Activated naive CD4-positive, alpha-beta T cell treated with anti-CD3 and anti-CD28 coated beads for 36 hours (primary cell): Measurements from ENCODE around the gene ZNF468. TPM values are rescaled to one million over a fixed set of nuclear protein-coding genes. Genes with fewer than 3 reads are reported as not detected.
"Not testable (repeated sequence)": the region's sequence is repeated elsewhere in the genome, so short reads cannot be mapped to it uniquely, and the experiment has no call there.

Source experiments
- CTCF ChIA-PET: fragments of 350-600 bp; sonication (Branson Sonifier 250); formaldehyde crosslinking; loops from one replicate; lab custom pipeline; 2021; ENCODE audit warnings: antibody characterized with exemption; lab: Charles Lee
- DNase-seq: peaks from one replicate; pipeline ENCODE4 v3.0.0-alpha.2; 2020
- H3K27ac Mint-ChIP-seq: one replicate; pipeline ENCODE4 v1.8.0; 2021; ENCODE audit warnings: mild to moderate bottlenecking, mixed read lengths
- H3K27me3 Mint-ChIP-seq: one replicate; pipeline ENCODE4 v1.8.0; 2021; ENCODE audit warnings: low read depth, mixed read lengths
- H3K36me3 Mint-ChIP-seq: one replicate; pipeline ENCODE4 v1.8.0; 2021; ENCODE audit warnings: low read depth, mixed read lengths
- H3K4me1 Mint-ChIP-seq: one replicate; pipeline ENCODE4 v1.8.0; 2021; ENCODE audit warnings: low read depth, mixed read lengths
- H3K4me3 Mint-ChIP-seq: one replicate; pipeline ENCODE4 v1.8.0; 2021; ENCODE audit warnings: mild to moderate bottlenecking, moderate library complexity, mixed read lengths
- H3K9me3 Mint-ChIP-seq: one replicate; pipeline ENCODE4 v1.8.0; 2021; ENCODE audit warnings: mixed read lengths
- intact Hi-C: fragments of 100-400 bp; cut with micrococcal nuclease; formaldehyde crosslinking; loops from one replicate; pipeline ENCODE4 v1.15.1; 2023
- total RNA-seq, 2 experiments: library from RNA; stranded (reverse); gene quantifications; one replicate each; pipeline ENCODE4 v1.2.3, GENCODE V29; 2021

Gene ZNF468
- total RNA-seq, 2 experiments from 2014 or later = 7.4 to 8.0 TPM

DNA sequence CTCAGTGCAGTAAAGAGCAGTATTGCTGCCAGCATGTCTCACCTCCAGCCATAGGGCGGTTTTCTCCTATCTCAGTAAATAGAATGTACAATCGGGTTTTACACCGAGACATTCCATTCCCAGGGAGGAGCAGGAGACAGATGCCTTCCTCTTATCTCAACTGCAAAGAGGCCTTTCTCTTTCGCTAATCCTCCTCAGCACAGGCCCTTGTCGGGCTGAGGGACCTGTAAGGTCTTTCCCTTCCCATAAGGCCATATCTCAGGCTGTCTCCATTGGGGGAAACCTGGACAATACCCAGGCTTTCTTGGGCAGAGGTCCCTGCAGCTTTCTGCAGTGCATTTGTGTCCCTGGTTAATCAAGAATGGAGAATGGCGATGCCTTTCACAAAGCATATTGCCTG, 15.6 kb upstream of the ZNF468 start:
- H3K4me1 Mint-ChIP-seq, H3K4me3 Mint-ChIP-seq, H3K27ac Mint-ChIP-seq, CTCF ChIA-PET, intact Hi-C loops, H3K27me3 Mint-ChIP-seq, DNase-seq: not testable (repeated sequence)
- Mint-ChIP-seq H3K36me3 (peaks cover 31% of the 10 kb centered on the region), H3K9me3 (peaks cover 55% of the 10 kb centered on the region)

DNA sequence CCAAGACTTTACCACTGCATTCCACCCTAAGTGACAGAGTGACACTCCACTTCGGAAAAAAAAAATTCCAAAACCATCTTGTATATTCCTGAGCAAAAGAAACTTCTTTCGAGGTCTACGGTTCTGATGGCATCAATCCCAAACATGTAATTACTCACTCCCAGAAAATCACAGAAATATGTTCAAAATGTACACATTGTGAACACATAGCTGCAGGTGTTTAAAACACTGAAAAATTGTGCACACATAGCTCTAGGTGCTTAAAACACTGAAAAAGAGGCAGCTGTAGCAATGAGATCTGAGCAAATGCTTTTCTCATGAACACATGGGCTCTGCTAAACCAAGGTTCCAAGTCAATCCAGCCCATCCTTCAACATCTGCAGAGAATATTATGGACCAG, 14.0 kb upstream of the ZNF468 start:
- intact Hi-C loops = no loop called here
- Mint-ChIP-seq H3K27ac (no peak overlapping the region), H3K4me1 (no peaks in the 10 kb centered on the region), H3K27me3 (no peaks in the 10 kb centered on the region), H3K36me3 (peaks cover 23% of the 10 kb centered on the region), H3K9me3 (peaks cover 44% of the 10 kb centered on the region), H3K4me3 (no peak overlapping the region)
- CTCF ChIA-PET = no interaction called here
- DNase-seq = no peak

DNA sequence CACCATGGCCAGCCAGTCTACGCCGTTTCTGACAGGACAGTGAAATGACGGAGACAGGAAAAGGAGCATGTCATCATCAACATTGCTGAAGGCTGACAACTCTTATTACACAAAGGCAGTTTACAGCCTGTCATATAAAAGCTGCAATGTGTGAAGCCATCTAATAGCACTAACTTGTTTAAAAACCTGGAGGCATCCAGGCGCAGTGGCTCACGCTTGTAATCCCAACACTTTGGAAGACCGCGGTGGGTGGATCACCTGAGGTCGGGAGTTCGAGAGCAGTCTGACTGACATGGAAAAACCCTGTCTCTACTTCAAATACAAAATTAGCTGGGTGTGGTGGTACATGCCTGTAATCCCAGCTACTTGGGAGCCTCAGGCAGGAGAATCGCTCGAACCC, 10.6 kb upstream of the ZNF468 start:
- H3K4me1 Mint-ChIP-seq, CTCF ChIA-PET, H3K27ac Mint-ChIP-seq, intact Hi-C loops, DNase-seq, H3K4me3 Mint-ChIP-seq, H3K27me3 Mint-ChIP-seq: not testable (repeated sequence)
- peaks cover 19% of the 10 kb centered on the region for H3K9me3 Mint-ChIP-seq
- H3K36me3 Mint-ChIP-seq = peaks cover 15% of the 10 kb centered on the region

DNA sequence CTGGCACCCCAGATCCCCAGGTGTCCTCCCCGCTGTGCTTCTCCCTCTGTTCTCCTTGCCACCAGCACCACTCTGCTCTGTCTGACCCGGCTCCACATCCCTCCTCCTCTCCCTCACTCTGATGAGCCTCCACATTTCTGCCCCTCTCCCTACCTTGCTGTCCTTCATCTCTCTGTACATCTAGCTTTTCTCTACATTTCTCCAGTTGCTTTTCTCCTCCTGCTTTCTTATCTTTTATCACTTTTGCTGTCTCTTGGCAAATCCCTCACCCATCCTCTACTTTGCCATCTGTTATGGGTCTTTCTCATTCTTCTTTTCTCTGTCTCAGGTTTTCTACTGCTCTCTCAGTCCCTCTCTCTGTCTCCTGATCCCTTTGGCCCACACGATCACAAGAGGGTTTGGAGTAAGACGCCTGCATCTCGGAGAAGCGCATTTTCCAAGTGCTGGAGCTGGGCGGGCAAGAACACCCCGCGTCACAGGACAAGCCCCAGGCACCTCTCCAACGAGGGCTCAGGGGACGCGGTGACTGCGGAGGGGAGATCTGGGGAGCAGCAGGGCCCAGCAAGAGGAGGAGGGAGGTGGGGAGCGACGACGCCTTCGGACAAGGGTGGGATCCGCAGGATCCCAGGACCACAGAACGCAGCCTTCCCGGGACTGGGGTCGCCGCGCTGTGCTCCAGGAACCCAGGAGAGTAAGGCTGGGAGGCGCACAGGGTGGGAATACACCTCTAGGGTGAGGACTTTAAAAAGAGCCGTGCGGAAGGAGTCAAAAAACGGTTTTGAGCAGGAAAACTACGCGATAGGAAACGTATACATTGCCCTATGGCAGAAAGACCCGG, 660 bp downstream of the ZNF468 start:
- CTCF ChIA-PET, H3K9me3 Mint-ChIP-seq, intact Hi-C loops, H3K27me3 Mint-ChIP-seq: not testable (repeated sequence)
- H3K27ac Mint-ChIP-seq = peak overlapping the region; percentile 79
- DNase-seq = peak; percentile 5
- peak overlapping the region; percentile 91 for H3K4me3 Mint-ChIP-seq
- peaks cover 18% of the 10 kb centered on the region for H3K4me1 Mint-ChIP-seq
- H3K36me3 Mint-ChIP-seq = peaks cover 41% of the 10 kb centered on the region

DNA sequence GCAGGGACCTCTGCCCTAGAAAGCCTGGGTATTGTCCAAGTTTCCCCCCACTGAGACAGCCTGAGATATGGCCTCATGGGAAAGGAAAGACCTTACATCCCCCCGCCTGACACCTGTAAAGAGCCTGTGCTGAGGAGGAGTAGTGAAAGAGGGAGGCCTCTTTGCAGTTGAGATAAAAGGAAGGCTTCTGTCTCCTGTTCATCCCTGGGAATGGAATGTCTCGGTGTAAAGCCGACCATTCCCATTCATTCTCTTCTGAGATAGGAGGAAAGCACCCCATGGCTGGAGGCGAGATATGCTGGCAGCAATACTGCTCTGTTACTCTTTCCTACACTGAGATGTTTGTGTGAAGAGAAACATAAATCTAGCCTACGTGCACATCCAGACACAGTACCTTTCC, 10.1 kb downstream of the ZNF468 start:
- intact Hi-C loops, H3K27me3 Mint-ChIP-seq, DNase-seq, CTCF ChIA-PET, H3K4me1 Mint-ChIP-seq, H3K27ac Mint-ChIP-seq, H3K4me3 Mint-ChIP-seq: not testable (repeated sequence)
- peaks cover 50% of the 10 kb centered on the region for H3K9me3 Mint-ChIP-seq
- H3K36me3 Mint-ChIP-seq = peaks cover 94% of the 10 kb centered on the region

DNA sequence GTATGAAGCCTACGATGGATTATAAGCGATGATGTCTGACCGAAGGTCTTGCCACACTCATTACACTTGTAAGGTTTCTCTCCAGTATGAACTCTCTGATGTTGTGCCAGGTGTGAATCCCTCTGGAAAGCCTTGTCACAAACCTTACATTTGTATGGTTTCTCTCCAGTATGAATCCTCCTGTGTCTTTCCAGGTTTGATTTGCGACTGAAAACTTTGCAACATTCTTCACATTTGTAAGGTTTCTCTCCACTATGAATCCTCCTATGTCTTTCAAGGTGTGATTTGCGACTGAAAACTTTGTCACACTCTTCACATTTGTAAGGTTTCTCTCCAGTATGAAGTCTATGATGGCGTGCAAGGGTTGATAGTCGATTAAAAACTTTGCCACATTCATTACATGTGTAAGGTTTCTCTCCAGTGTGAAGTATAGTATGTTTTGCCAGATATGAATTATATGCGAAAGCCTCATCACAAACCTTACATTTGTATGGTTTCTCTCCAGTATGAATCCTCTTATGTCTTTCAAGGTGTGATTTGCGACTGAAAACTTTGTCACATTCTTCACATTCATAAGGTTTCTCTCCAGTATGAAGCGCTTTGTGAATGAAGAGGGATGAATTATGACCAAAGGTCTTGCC, 16.5 kb downstream of the ZNF468 start:
- H3K4me1 Mint-ChIP-seq, H3K27ac Mint-ChIP-seq, H3K27me3 Mint-ChIP-seq, intact Hi-C loops, CTCF ChIA-PET, DNase-seq, H3K4me3 Mint-ChIP-seq: not testable (repeated sequence)
- H3K36me3 Mint-ChIP-seq = peaks cover 95% of the 10 kb centered on the region
- peaks cover 76% of the 10 kb centered on the region for H3K9me3 Mint-ChIP-seq

DNA sequence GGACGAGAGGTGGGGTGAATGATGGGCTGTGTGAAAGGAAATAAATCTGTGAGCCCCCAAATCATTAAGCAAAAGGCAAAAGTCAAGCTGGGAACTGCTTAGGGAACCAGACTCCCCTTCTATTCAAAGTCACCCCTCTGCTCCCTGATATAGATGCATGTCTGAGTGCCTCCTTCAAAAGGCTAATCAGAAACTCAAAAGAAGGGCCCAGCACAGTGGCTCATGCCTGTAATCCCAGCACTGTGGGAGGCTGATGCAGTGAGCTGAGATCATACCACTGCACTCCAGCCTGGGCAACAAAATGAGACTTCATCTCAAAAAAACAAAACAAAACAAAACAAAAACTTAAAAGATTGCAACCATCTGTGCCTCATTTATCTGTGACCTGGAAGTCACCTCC, 23.1 kb downstream of the ZNF468 start:
- CTCF ChIA-PET, intact Hi-C loops, H3K4me1 Mint-ChIP-seq, DNase-seq, H3K27ac Mint-ChIP-seq, H3K4me3 Mint-ChIP-seq, H3K27me3 Mint-ChIP-seq: not testable (repeated sequence)
- Mint-ChIP-seq H3K36me3 (peaks cover 53% of the 10 kb centered on the region), H3K9me3 (peaks cover 66% of the 10 kb centered on the region)

DNA sequence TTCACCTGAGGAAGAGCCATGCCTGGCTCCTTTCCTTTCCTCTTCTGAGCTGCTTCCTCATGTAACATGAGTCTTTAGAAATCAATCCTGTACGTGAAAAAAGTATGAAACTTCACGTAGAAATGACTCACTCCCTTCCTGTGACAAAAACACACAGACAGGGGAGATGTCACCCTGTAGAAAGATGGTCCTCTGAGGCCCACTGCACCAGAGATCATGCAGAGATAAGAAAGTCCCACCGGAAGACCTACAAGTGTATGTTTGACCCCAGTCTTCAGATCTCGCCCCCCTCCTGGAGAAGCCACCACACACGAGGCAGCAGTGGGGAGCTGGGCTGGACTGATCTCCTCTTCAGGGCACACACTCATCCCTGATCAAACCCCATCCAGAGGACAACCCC, 23.9 kb downstream of the ZNF468 start:
- peaks cover 61% of the 10 kb centered on the region for H3K9me3 Mint-ChIP-seq
- H3K27me3 Mint-ChIP-seq, H3K4me3 Mint-ChIP-seq, DNase-seq, H3K27ac Mint-ChIP-seq, CTCF ChIA-PET, H3K4me1 Mint-ChIP-seq, intact Hi-C loops: not testable (repeated sequence)
- peaks cover 47% of the 10 kb centered on the region for H3K36me3 Mint-ChIP-seq

DNA sequence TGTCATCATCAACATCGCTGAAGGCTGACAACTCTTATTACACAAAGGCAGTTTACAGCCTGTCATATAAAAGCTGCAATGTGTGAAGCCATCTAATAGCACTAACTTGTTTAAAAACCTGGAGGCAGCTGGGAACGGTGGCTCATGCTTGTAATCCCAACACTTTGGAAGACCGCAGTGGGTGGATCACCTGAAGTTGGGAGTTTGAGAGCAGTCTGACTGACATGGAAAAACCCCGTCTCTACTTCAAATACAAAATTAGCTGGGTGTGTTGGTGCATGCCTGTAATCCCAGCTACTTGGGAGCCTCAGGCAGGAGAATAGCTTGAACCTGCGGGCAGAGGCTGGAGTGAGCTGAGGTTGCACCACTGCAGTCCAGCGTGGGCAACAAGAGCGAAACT, 27.6 kb downstream of the ZNF468 start:
- DNase-seq, CTCF ChIA-PET, intact Hi-C loops, H3K27ac Mint-ChIP-seq, H3K4me3 Mint-ChIP-seq, H3K27me3 Mint-ChIP-seq, H3K4me1 Mint-ChIP-seq: not testable (repeated sequence)
- H3K9me3 Mint-ChIP-seq = peaks cover 44% of the 10 kb centered on the region
- peaks cover 26% of the 10 kb centered on the region for H3K36me3 Mint-ChIP-seq

DNA sequence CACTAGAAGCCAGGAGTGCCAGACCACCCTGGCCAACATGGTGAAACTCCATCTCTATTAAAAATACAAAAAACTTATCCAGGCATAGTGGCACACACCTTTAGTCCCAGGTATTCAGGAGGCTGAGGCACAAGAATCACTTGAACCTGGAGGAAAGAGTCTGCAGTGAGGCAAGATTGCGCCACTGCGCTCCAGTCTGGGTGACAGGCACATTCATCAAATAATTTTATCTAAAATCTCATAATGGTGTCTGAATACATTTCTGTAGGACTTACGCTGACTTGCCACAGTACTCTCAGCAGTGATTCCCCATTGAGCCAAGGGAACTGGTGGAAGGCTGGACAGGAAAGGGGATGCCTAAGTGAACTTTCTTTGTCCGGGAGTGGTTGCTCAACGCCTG, 31.7 kb downstream of the ZNF468 start:
- intact Hi-C loops = no loop called here
- no peak overlapping the region for H3K4me3 Mint-ChIP-seq
- H3K9me3 Mint-ChIP-seq = peaks cover 20% of the 10 kb centered on the region
- H3K27ac Mint-ChIP-seq = no peak overlapping the region
- H3K27me3 Mint-ChIP-seq = no peaks in the 10 kb centered on the region
- no peak for DNase-seq
- CTCF ChIA-PET = no interaction called here
- H3K4me1 Mint-ChIP-seq = peaks cover 1% of the 10 kb centered on the region
- peaks cover 18% of the 10 kb centered on the region for H3K36me3 Mint-ChIP-seq

DNA sequence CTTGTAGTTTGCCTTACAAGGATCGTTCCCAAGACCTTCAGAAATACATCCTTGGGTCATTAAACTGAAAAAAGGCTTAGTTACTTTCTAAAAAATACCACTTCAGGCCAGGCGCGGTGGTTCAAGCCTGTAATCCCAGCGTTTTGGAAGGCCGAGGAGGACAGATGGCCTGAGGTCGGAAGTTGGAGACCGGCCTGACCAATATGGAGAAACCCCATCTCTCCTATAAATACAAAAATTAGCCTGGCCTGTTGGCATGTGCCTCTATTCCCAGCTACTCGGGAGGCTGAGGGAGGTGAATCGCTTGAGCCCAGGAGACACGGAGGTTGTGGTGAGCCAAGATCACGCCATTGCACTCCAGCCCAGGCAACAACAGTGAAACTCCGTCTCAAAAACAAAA, 33.7 kb downstream of the ZNF468 start:
- Mint-ChIP-seq H3K36me3 (peaks cover 18% of the 10 kb centered on the region), H3K4me3 (no peak overlapping the region), H3K27ac (no peak overlapping the region), H3K4me1 (peaks cover 10% of the 10 kb centered on the region), H3K9me3 (peaks cover 17% of the 10 kb centered on the region), H3K27me3 (no peaks in the 10 kb centered on the region)
- CTCF ChIA-PET = no interaction called here
- DNase-seq = no peak
- intact Hi-C loops = loop anchor here (5.0 kb wide), 1 partner anchor 36 kb away; the partner anchor contains the start of gene ZNF600

DNA sequence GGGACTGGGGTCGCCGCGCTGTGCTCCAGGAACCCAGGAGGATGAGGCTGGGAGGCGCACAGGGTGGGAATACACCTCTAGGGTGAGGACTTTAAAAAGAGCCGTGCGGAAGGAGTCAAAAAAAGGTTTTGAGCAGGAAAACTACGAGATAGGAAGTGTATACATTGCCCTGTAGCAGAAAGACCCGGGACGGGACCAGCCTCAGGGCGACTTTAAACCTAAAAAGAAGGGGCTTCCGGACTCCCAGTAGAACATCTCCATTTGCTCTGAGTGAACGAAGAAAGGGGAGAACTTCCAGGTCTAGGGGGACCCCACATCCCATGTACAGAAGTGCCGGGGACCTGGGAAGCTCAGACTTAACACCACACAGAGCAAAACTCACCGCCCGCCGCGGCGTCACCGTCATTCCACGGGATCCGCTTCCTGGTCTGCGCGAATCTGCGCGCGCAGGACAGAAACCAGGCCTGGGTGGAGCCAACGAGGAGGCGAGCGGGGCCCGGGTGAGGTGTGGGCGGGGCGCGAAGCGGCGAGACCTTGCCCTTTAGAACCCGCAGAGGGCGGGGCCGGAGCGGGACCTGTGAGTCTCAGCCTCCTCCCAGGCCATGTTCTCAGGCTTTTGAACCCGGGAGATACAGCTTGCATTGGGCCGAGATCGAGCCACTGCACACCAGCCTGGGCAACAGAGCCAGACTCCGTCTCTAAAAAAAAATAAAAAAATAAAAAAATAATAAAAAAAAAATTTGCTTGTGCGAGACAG, 36.0 kb downstream of the ZNF468 start, which contains the start of gene ZNF28:
TSS of gene ZNF28 (minus strand) at position 430 of the 757 bp plus-strand sequence. CDS start 3,675 bp downstream, outside the sequence.
- CTCF ChIA-PET, H3K27me3 Mint-ChIP-seq: not testable (repeated sequence)
- Mint-ChIP-seq H3K4me1 (peaks cover 11% of the 10 kb centered on the region), H3K27ac (peak within 1 kb of the TSS; percentile 70), H3K9me3 (peaks cover 20% of the 10 kb centered on the region), H3K36me3 (peaks cover 34% of the 10 kb centered on the region), H3K4me3 (peak within 1 kb of the TSS; percentile 84)
- DNase-seq = peak; percentile 72
- intact Hi-C loops = loop anchor here (2.0 to 5.0 kb wide), 2 partner anchors 34 to 75 kb away; partner anchors contain the start of genes ZNF320 and ZNF600
